ENCODE data around the gene OSBP2. TPM values are rescaled to one million over a fixed set of nuclear protein-coding genes. Genes with fewer than 3 reads are reported as not detected.

The OSBP2 gene
- total RNA-seq, 1 experiment from 2014 or later: 10.2 TPM

DNA sequence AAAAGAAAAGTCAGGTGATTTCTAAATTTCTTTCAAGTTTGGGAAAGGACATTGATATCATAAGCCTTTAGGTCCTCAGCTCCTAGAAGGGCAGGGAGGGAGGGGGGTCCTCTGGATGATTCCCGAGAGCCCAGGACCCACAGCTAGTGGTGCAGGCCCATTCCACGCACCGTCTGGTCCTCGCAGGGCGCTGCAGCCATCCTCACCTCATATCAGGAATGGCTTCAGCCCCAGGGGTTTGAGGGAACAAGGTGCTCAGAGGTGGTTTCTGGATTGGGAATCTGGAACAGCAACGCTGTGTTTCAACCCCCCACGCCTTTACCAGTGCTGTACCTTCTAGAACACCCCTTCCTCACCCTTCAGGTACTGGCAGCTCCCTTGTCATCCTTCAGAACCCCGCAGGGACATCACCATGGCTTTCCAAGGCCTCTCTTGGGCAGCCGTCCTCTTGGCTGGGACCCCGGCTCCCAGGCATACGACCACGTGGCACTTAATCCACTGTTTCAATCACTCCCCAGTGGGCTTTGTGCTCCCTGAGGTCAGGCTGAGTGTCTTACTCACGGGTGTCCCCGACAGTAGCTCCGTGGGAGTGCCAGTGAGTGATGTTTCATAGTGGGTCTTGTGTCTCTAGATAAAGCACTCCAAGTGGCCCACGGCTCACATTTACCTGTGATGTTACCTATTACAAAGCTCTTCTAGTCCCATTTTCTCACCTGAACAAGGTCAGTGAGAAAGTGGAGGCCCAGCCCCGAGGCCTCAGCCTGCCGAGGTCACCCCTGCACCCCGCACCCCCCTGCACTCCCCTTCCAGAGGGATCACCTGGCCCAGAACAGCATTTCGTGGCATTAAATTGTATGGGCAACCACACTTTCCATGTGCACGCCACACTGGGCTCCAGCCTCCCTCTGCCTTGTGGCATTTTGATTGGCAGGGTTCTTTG, 180.0 kb downstream of the OSBP2 start:
- Histone ChIP-seq H3K9ac (ENCODE audit: low read length) (no peak overlapping the region), H3K4me1 (ENCODE audit: insufficient read depth, low read length) (no peaks in the 10 kb centered on the region), H3K9me3 (ENCODE audit: low read length) (no peaks in the 10 kb centered on the region), H3K4me2 (ENCODE audit: low read length) (no peak overlapping the region), H3K36me3 (ENCODE audit: low read depth, low read length) (no peaks in the 10 kb centered on the region), H3K4me3 (ENCODE audit: low read length) (no peak overlapping the region), H2AFZ (ENCODE audit: low read length) (no peak overlapping the region), H3K79me2 (ENCODE audit: low read length) (no peaks in the 10 kb centered on the region), H3F3A (ENCODE audit: low read length, unreplicated experiment) (no peaks in the 10 kb centered on the region), H3K27ac (ENCODE audit: low read length) (no peak overlapping the region), H4K20me1 (ENCODE audit: low read length) (no peaks in the 10 kb centered on the region), H3K27me3 (ENCODE audit: low read length) (no peaks in the 10 kb centered on the region), H3K9me2 (replicated peaks; ENCODE audit: low read length) (no peaks in the 10 kb centered on the region)
- ChIA-PET CTCF (no interaction called here), POLR2A (ENCODE audit: unreplicated experiment) (no interaction called here)
- BruUV-seq (replicated peaks): no TSS peak
- intact Hi-C loops (cut with micrococcal nuclease): no loop called here
- no peak for DNase-seq
- no peak for TF ChIP-seq EZH2phosphoT487 (IDR thresholded peaks at IDR 0.05; ENCODE audit: borderline replicate concordance, low read length)
- no peak for TF ChIP-seq EZH2 (IDR thresholded peaks at IDR 0.05; ENCODE audit: low read length, unreplicated experiment)
- TF ChIP-seq, protein P1, sequence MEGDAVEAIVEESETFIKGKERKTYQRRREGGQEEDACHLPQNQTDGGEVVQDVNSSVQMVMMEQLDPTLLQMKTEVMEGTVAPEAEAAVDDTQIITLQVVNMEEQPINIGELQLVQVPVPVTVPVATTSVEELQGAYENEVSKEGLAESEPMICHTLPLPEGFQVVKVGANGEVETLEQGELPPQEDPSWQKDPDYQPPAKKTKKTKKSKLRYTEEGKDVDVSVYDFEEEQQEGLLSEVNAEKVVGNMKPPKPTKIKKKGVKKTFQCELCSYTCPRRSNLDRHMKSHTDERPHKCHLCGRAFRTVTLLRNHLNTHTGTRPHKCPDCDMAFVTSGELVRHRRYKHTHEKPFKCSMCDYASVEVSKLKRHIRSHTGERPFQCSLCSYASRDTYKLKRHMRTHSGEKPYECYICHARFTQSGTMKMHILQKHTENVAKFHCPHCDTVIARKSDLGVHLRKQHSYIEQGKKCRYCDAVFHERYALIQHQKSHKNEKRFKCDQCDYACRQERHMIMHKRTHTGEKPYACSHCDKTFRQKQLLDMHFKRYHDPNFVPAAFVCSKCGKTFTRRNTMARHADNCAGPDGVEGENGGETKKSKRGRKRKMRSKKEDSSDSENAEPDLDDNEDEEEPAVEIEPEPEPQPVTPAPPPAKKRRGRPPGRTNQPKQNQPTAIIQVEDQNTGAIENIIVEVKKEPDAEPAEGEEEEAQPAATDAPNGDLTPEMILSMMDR (conservative IDR thresholded peaks at IDR 0.05; ENCODE audit: low read depth, low read length): no peak
- no peak for ATAC-seq

GRCh38 chr22:30875481-30876215, 181.0 kb downstream of the OSBP2 start:
- no peak overlapping the region for H2AFZ ChIP-seq (ENCODE audit: low read length)
- no peak for ATAC-seq
- no peak overlapping the region for H3K27ac ChIP-seq (ENCODE audit: low read length)
- H4K20me1 ChIP-seq (ENCODE audit: low read length): no peaks in the 10 kb centered on the region
- BruUV-seq (replicated peaks): no TSS peak
- H3F3A ChIP-seq (ENCODE audit: low read length, unreplicated experiment): no peaks in the 10 kb centered on the region
- TF ChIP-seq EZH2phosphoT487 (IDR thresholded peaks at IDR 0.05; ENCODE audit: borderline replicate concordance, low read length) (no peak), EZH2 (IDR thresholded peaks at IDR 0.05; ENCODE audit: low read length, unreplicated experiment) (no peak)
- TF ChIP-seq, protein P1 (conservative IDR thresholded peaks at IDR 0.05; ENCODE audit: low read depth, low read length): no peak
- POLR2A ChIA-PET (ENCODE audit: unreplicated experiment): no interaction called here
- no peaks in the 10 kb centered on the region for H3K9me2 ChIP-seq (replicated peaks; ENCODE audit: low read length)
- no peaks in the 10 kb centered on the region for H3K79me2 ChIP-seq (ENCODE audit: low read length)
- H3K4me1 ChIP-seq (ENCODE audit: insufficient read depth, low read length): no peaks in the 10 kb centered on the region
- H3K9me3 ChIP-seq (ENCODE audit: low read length): no peaks in the 10 kb centered on the region
- no peak overlapping the region for H3K4me2 ChIP-seq (ENCODE audit: low read length)
- H3K9ac ChIP-seq (ENCODE audit: low read length): no peak overlapping the region
- intact Hi-C loops (cut with micrococcal nuclease): no loop called here
- H3K4me3 ChIP-seq (ENCODE audit: low read length): no peak overlapping the region
- no peaks in the 10 kb centered on the region for H3K36me3 ChIP-seq (ENCODE audit: low read depth, low read length)
- no peaks in the 10 kb centered on the region for H3K27me3 ChIP-seq (ENCODE audit: low read length)
- no peak for DNase-seq
- CTCF ChIA-PET: no interaction called here

All from PC-3 (cell line).